HCT116 (cell line): ENCODE results near the gene TNPO2. TPM values are rescaled to one million over a fixed set of nuclear protein-coding genes. Genes with fewer than 3 reads are reported as not detected.

Experiments
- ATAC-seq: fragments of 200-7000 bp; cut with Tn5 transposase; 2 replicates; pipeline ENCODE4 v1.9.1; 2020; ENCODE audit warnings: mild to moderate bottlenecking, moderate library complexity
- BruUV-seq: library from RNA; stranded (reverse); fragments of 400-500 nt; replicated peaks from 2 replicates; lab custom pipeline; 2021; lab: Mats Ljungman, UMichigan
- CTCF ChIA-PET: fragments of 300-600 bp; sonication (Branson Sonifier 250); formaldehyde crosslinking; loops from one replicate; lab custom pipeline; 2021; ENCODE audit warnings: antibody characterized with exemption; lab: Charles Lee
- POLR2A ChIA-PET: fragments of 300-600, 350-600 bp; sonication (Branson Sonifier 250); formaldehyde crosslinking; loops from one replicate; lab custom pipeline; 2021; ENCODE audit warnings: antibody characterized with exemption; lab: Charles Lee
- RAD21 ChIA-PET, 2 experiments: fragments of 300-600 bp; sonication (Branson Sonifier 250); formaldehyde crosslinking; loops; one replicate each; lab custom pipeline; 2023; ENCODE audit warnings: low total read pairs in 2 of 2; ENCODE audit not compliant: uncharacterized antibody in 2 of 2, unreplicated experiment in 2 of 2, low non-redundant PET in 1 of 2; lab: Charles Lee
- DNase-seq: peaks from one replicate; pipeline ENCODE4 v3.0.0-alpha.2; 2010; ENCODE audit warnings: low read depth, low spot score
- H2AFZ ChIP-seq: fragments of 200-600 bp; shearing (Covaris generic), sonication (generic); 2 replicates; pipeline ENCODE4 v1.6.1; 2017; ENCODE audit warnings: low read depth, mixed run types, mixed read lengths, antibody characterized with exemption, low read length; ENCODE audit not compliant: poor library complexity, severe bottlenecking
- H3K27ac ChIP-seq: 2 replicates; pipeline ENCODE4 v1.5.1; 2012; ENCODE audit warnings: low read depth, low read length
- H3K27me3 ChIP-seq: fragments of 200-600 bp; sonication (generic); 2 replicates; pipeline ENCODE4 v1.6.1; 2016; ENCODE audit warnings: mixed run types, low read length, mixed read lengths; ENCODE audit not compliant: insufficient read depth
- H3K36me3 ChIP-seq, 2 experiments: fragments of 200-500 bp in 1 of 2; fragments of 200-600 bp in 1 of 2; sonication (Bioruptor generic) in 1 of 2; sonication (generic) in 1 of 2; 2 replicates each; pipeline versions ENCODE4 v1.5.1 to v1.6.1; 2014 to 2016; ENCODE audit warnings: low read length in 2 of 2, inconsistent platforms in 1 of 2, mixed read lengths in 1 of 2, mixed run types in 1 of 2; ENCODE audit not compliant: insufficient read depth in 2 of 2, control insufficient read depth in 1 of 2
- H3K4me1 ChIP-seq, 2 experiments: fragments of 200-600 bp in 1 of 2; sonication (generic) in 1 of 2; 2 replicates each; pipeline versions ENCODE4 v1.5.1 to v1.6.1; 2012 to 2017; ENCODE audit warnings: low read length in 2 of 2, inconsistent platforms in 1 of 2, mild to moderate bottlenecking in 1 of 2, mixed read lengths in 1 of 2, mixed run types in 1 of 2, moderate library complexity in 1 of 2; ENCODE audit not compliant: insufficient read depth in 2 of 2, control insufficient read depth in 1 of 2
- H3K4me2 ChIP-seq: fragments of 200-600 bp; sonication (generic); 2 replicates; pipeline ENCODE4 v1.6.1; 2017; ENCODE audit warnings: mixed run types, low read length, mixed read lengths
- H3K4me3 ChIP-seq, 2 experiments: fragments of 200-600 bp in 1 of 2; sonication (generic) in 1 of 2; replicated peaks in 1 of 2; 2 replicates each; pipeline ENCODE4 v1.5.1; 2011 to 2016; ENCODE audit warnings: low read length in 2 of 2, control low read depth in 1 of 2, low read depth in 1 of 2, mild to moderate bottlenecking in 1 of 2, mixed read lengths in 1 of 2, mixed run types in 1 of 2
- H3K79me2 ChIP-seq: fragments of 200-600 bp; sonication (generic); 2 replicates; pipeline ENCODE4 v1.6.1; 2017; ENCODE audit warnings: mild to moderate bottlenecking, mixed run types, low read length, moderate library complexity, mixed read lengths; ENCODE audit not compliant: insufficient read depth
- H3K9ac ChIP-seq: fragments of 200-600 bp; sonication (generic); 2 replicates; pipeline ENCODE4 v1.6.1; 2016; ENCODE audit warnings: low read length, mixed read lengths
- H3K9me2 ChIP-seq: fragments of 200-600 bp; sonication (generic), shearing (Covaris generic); 2 replicates; pipeline ENCODE4 v1.6.1; 2017; ENCODE audit warnings: mixed run types, mild to moderate bottlenecking, moderate library complexity; ENCODE audit not compliant: insufficient read depth
- H3K9me3 ChIP-seq, 2 experiments: fragments of 200-500 bp in 1 of 2; fragments of 200-600 bp in 1 of 2; sonication (Bioruptor generic) in 1 of 2; sonication (generic) in 1 of 2; 2 replicates each; pipeline ENCODE4 v1.6.1; 2014 to 2017; ENCODE audit warnings: low read length in 2 of 2, mixed read lengths in 2 of 2, inconsistent platforms in 1 of 2, low read depth in 1 of 2, mild to moderate bottlenecking in 1 of 2, mixed run types in 1 of 2, moderate library complexity in 1 of 2; ENCODE audit not compliant: control insufficient read depth in 1 of 2, insufficient read depth in 1 of 2
- H4K20me1 ChIP-seq: fragments of 200-600 bp; sonication (generic), shearing (Covaris generic); 2 replicates; pipeline ENCODE4 v1.6.1; 2017; ENCODE audit warnings: mixed run types, mild to moderate bottlenecking, moderate library complexity; ENCODE audit not compliant: insufficient read depth
- CBX3 ChIP-seq: IDR thresholded peaks from 2 replicates; pipeline ENCODE4 v1.6.1; 2012; ENCODE audit warnings: low read depth
- EGR1 ChIP-seq: IDR thresholded peaks from 2 replicates; pipeline ENCODE4 v1.6.1; 2012; ENCODE audit warnings: low read depth
- EZH2 ChIP-seq: fragments of 200-600 bp; sonication (generic); IDR thresholded peaks from 2 replicates; pipeline ENCODE4 v1.6.1; 2017; ENCODE audit warnings: antibody characterized with exemption, mixed run types
- EZH2phosphoT487 ChIP-seq: fragments of 200-600 bp; IDR thresholded peaks from 2 replicates; pipeline ENCODE4 v1.6.1; 2018; ENCODE audit warnings: antibody characterized with exemption, borderline replicate concordance
- FOSL1 ChIP-seq: IDR thresholded peaks from 2 replicates; pipeline ENCODE4 v1.6.1; 2012; ENCODE audit warnings: low read depth
- POLR2A ChIP-seq: IDR thresholded peaks from 2 replicates; pipeline ENCODE4 v1.7.0; 2011; ENCODE audit warnings: borderline replicate concordance; ENCODE audit not compliant: insufficient read depth, insufficient read length; ENCODE audit errors: extremely low read depth
- POLR2AphosphoS5 ChIP-seq: IDR thresholded peaks from 2 replicates; pipeline ENCODE4 v1.6.1; 2011; ENCODE audit warnings: mild to moderate bottlenecking, low read depth, low read length, moderate library complexity
- RAD21 ChIP-seq: IDR thresholded peaks from 2 replicates; pipeline ENCODE4 v1.6.1; 2012; ENCODE audit warnings: low read depth, mild to moderate bottlenecking
- SP1 ChIP-seq: IDR thresholded peaks from 2 replicates; pipeline ENCODE4 v1.6.1; 2012; ENCODE audit warnings: low read depth
- YY1 ChIP-seq: IDR thresholded peaks from 2 replicates; pipeline ENCODE4 v1.6.1; 2011; ENCODE audit warnings: low read length, low read depth, moderate library complexity, mild to moderate bottlenecking; ENCODE audit not compliant: insufficient replicate concordance; ENCODE audit errors: extremely low read depth
- ZFX ChIP-seq: fragments of 450-650 bp; IDR thresholded peaks from 2 replicates; pipeline ENCODE4 v1.6.1; 2017
- ZNF274 ChIP-seq: fragments of 200-500 bp; sonication (Bioruptor generic); IDR thresholded peaks from 2 replicates; pipeline ENCODE4 v1.6.1; 2014; ENCODE audit warnings: mild to moderate bottlenecking, low read depth, low read length, inconsistent platforms
- intact Hi-C: fragments of 100-400 bp; cut with micrococcal nuclease; formaldehyde crosslinking; loops from 2 replicates; pipeline ENCODE4 v1.10.0; 2022
- total RNA-seq: library from RNA; stranded (reverse); gene quantifications from one replicate; pipeline ENCODE4 v1.2.1, GENCODE V29; 2021; ENCODE audit not compliant: unreplicated experiment
- TF ChIP-seq, protein P1 (sequence below), 3 experiments: fragments of 200-600 bp in 1 of 3; sonication (generic) in 1 of 3; IDR thresholded peaks in 2 of 3; conservative IDR thresholded peaks in 1 of 3; 2 replicates each; pipeline ENCODE4 v1.5.1; 2012 to 2017; ENCODE audit warnings: low read depth in 2 of 3, low read length in 2 of 3, antibody characterized with exemption in 1 of 3, borderline replicate concordance in 1 of 3, control low read depth in 1 of 3, mild to moderate bottlenecking in 1 of 3, mixed read lengths in 1 of 3, mixed run types in 1 of 3, moderate library complexity in 1 of 3; ENCODE audit not compliant: insufficient read depth in 1 of 3
- TF ChIP-seq, protein P2 (sequence below): IDR thresholded peaks from 2 replicates; pipeline ENCODE4 v1.6.1; 2012
- TF ChIP-seq, protein P3 (sequence below): IDR thresholded peaks from 2 replicates; pipeline ENCODE4 v1.6.1; 2012
- TF ChIP-seq, protein P4 (sequence below): IDR thresholded peaks from 2 replicates; pipeline ENCODE4 v1.6.1; 2011; ENCODE audit warnings: mild to moderate bottlenecking, low read length, moderate library complexity; ENCODE audit not compliant: insufficient replicate concordance; ENCODE audit errors: extremely low read depth

TNPO2 gene
- total RNA-seq, 1 experiment from 2014 or later: 81.8 TPM

DNA sequence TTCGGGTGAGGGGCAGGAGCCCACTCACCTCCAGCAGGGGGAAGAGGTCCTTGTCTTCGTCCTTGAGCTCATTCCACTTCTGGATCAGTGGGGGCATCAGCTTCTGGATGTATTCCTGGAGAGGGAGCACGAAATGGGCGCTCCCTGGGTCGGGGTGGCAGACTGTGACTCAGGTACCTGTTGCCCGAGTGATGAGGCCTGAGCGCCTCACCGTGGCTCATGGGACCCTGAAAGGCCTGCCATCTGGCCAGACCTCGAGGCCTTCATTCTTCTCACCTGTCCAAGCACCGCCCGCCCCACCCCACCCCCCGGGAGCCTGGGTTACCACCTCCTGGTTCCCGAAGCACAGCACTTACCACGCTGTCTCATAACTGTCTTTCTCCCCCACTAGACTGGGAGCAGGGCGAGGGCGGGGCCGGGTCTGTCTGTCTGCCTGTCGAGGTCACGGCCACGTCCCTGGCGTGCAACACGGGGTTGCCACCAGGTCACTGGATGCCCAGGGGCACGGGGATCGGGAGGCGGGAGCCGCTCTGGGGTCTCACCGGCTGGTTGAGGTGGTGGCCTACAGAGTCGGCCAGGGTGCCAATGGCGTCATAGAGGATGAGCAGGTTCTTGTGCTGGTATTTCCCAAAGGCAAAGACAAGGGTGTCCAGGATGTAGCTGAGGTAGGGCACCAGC, 17.9 kb downstream of the TNPO2 start:
- Histone ChIP-seq H3K79me2 (peaks cover 12% of the 10 kb centered on the region; the same call in 1 of the 2 replicates), H3K27me3 (no peaks in the 10 kb centered on the region), H3K4me2 (no peak overlapping the region), H3K36me3 (peaks cover 54 to 74% of the 10 kb centered on the region in 2 experiments), H3K9me3 (no peaks in the 10 kb centered on the region), H2AFZ (no peak overlapping the region), H3K9me2 (no peaks in the 10 kb centered on the region), H3K4me1 (no peaks in the 10 kb centered on the region), H3K9ac (no peak overlapping the region), H3K4me3 (no peak overlapping the region), H3K27ac (no peak overlapping the region), H4K20me1 (no peaks in the 10 kb centered on the region)
- ChIA-PET CTCF (no interaction called here), POLR2A (no interaction called here), RAD21 (no interaction called here)
- DNase-seq: no peak
- intact Hi-C loops: no loop called here
- TF ChIP-seq, protein P1, sequence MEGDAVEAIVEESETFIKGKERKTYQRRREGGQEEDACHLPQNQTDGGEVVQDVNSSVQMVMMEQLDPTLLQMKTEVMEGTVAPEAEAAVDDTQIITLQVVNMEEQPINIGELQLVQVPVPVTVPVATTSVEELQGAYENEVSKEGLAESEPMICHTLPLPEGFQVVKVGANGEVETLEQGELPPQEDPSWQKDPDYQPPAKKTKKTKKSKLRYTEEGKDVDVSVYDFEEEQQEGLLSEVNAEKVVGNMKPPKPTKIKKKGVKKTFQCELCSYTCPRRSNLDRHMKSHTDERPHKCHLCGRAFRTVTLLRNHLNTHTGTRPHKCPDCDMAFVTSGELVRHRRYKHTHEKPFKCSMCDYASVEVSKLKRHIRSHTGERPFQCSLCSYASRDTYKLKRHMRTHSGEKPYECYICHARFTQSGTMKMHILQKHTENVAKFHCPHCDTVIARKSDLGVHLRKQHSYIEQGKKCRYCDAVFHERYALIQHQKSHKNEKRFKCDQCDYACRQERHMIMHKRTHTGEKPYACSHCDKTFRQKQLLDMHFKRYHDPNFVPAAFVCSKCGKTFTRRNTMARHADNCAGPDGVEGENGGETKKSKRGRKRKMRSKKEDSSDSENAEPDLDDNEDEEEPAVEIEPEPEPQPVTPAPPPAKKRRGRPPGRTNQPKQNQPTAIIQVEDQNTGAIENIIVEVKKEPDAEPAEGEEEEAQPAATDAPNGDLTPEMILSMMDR (IDR thresholded peaks at IDR 0.05 in 2 of 3, conservative IDR thresholded peaks at IDR 0.05 in 1 of 3; ENCODE audit: borderline replicate concordance in 1 of 3, insufficient read depth in 1 of 3, low read depth in 2 of 3, low read length in 2 of 3): no peak
- no peak for TF ChIP-seq CBX3
- no peak for TF ChIP-seq RAD21
- TF ChIP-seq, protein P2, sequence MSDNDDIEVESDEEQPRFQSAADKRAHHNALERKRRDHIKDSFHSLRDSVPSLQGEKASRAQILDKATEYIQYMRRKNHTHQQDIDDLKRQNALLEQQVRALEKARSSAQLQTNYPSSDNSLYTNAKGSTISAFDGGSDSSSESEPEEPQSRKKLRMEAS: no peak
- TF ChIP-seq, protein P3, sequence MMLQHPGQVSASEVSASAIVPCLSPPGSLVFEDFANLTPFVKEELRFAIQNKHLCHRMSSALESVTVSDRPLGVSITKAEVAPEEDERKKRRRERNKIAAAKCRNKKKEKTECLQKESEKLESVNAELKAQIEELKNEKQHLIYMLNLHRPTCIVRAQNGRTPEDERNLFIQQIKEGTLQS: no peak
- TF ChIP-seq ZNF274: no peak
- no peak for TF ChIP-seq EGR1
- no peak for TF ChIP-seq EZH2
- TF ChIP-seq ZFX: no peak
- no peak for TF ChIP-seq POLR2A
- no peak for TF ChIP-seq SP1
- TF ChIP-seq EZH2phosphoT487: no peak
- no peak for TF ChIP-seq YY1
- TF ChIP-seq FOSL1: no peak
- TF ChIP-seq, protein P4, sequence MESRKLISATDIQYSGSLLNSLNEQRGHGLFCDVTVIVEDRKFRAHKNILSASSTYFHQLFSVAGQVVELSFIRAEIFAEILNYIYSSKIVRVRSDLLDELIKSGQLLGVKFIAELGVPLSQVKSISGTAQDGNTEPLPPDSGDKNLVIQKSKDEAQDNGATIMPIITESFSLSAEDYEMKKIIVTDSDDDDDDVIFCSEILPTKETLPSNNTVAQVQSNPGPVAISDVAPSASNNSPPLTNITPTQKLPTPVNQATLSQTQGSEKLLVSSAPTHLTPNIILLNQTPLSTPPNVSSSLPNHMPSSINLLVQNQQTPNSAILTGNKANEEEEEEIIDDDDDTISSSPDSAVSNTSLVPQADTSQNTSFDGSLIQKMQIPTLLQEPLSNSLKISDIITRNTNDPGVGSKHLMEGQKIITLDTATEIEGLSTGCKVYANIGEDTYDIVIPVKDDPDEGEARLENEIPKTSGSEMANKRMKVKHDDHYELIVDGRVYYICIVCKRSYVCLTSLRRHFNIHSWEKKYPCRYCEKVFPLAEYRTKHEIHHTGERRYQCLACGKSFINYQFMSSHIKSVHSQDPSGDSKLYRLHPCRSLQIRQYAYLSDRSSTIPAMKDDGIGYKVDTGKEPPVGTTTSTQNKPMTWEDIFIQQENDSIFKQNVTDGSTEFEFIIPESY: no peak
- TF ChIP-seq POLR2AphosphoS5: no peak
- no peak for ATAC-seq
- BruUV-seq: no TSS peak
